NAMALWA (cell line): ENCODE results near the gene LPCAT3.

Experiments
- DNase-seq: peaks from one replicate; pipeline ENCODE4 v3.0.0-alpha.2; 2015; ENCODE audit warnings: low spot score

LPCAT3 gene

DNA sequence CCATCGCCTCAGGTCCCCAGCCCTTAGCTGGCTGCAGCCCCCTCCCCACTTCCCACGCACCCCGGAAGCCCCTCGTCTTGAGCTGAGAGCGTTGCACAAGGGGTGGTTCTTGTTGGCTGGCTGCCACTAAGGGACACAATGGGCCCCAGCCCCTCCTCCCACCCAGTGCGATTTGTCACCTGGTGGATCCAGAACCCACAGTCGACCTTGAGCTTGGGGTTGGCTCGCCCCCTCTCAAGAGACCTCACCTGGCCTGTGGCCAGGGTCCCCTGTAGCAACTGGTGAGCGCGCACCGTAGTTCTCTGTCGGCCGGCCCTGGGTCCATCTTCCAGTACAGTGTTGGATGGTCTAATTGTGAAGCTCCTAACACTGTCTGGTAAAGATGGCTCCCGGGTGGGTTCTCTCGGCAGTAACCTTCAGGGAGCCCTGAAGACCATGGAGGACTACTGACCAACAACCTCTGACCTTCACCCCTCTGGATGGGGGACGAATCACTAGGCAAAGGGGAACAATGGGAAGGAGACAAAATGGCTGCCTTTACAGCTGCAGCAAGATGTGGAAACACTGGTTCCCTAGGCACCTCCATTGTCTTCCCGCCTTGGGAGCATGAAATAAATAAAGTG, 54.4 kb downstream of the LPCAT3 start:
- DNase-seq: no peak

DNA sequence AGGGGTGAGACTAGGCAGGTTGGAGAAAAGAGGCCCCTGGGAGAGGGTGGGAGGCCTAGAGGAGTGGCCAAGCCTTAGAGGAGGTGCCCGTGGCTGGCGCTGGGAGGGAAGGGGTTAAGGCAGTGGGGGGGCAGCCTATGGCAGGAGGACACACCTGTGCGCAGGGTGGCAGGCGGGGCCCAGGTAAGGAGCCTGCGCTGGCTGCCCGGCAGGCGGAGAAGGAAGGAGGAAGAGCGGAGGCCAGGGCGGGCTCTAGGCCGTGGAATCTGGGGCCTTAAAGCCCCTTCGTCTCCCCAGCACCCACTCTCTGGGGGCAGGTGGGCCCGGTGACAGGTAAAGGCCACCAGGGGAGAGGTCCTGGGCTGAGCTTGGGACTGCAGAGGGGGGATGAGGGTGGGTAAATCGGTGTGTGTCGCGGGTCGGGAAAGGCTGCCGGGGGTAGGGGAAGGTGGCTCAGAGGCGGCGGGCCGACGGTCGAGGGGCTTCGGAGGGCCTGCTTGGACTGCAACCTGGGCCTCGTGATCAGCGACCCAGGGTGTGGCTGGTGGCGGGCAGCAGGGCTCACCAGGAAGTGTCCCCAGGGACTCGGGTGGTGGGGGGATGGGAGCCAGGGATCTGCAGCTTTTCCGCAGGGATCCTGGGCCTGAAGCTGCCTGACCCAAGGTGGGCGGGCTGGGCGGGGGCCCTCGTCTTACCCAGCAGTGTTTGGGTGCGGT, 55.1 kb downstream of the LPCAT3 start:
- no peak for DNase-seq

DNA sequence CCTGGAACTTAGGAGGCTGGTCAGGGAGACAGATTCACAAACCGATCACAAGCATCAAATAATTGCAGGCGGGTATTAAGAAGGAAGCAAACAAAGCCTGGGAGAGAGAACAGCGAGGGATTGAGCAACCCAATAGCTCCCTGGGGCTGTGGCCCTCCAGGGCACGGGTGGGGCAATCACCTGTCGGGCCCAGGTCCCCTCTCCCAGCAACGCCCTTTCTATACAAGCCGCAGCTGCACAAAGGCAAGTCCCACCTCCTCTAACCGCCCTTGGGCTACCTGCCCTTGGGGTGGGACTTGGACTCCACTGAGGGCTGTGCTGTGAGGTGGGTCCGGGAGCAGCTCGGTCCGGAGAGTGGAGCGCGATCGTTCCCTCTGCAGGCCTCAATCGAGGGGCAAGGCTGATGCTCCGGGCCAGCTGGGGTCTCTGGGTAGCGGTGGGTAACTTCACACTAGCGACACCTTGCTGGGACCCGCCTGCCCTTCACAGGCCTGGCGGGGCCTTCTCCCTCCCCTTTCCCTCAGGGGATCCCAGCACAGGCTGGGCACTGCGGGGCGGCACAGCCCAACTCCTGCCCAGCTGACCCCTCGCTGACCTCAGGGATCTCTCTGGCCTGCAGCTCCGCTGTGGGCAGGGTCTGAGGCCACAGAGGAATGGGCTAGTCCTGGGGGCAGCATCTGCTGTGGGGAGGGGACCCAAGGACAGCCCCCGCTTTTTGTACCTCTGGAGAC, 55.8 kb downstream of the LPCAT3 start:
- no peak for DNase-seq

GRCh38 chr12:6961695-6962284, 56.5 kb downstream of the LPCAT3 start:
- DNase-seq: no peak

GRCh38 chr12:6961278-6961694, 57.0 kb downstream of the LPCAT3 start:
- DNase-seq: no peak

DNA sequence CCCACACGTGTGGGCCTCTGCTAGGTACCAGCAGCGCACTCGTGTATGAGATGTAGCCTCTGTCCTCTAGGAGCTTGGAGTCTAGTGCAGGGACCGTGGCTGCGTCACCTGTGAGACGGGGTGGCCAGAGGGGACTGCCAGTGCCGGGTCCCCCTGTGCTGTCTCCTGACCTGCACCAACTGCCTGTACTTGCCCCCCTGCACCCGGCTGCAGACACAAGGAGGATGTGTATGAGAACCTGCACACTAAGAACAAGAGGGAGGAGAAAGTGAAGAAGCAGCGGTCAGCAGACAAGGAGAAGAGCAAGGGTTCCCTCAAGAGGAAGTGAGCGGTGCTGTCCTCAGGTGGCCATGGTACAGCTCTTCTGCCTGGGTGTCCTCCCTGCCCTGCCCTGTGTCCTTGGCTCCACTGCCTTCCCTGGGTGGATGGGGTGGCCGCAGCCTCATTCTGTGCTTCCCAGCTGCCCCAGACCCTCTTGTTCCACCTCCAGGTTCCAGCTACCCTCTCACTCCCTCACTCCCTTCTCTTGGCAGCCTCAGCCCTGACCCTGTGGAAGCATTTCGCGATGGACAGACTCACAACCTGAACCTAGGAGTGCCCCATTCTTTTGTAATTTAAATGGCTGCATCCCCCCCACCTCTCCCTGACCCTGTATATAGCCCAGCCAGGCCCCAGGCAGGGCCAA, 57.5 kb downstream of the LPCAT3 start:
- no peak for DNase-seq

- no peak for DNase-seq
Observed at GRCh38 chr12:6959805-6960592, 58.3 kb downstream of the LPCAT3 start.

GRCh38 chr12:6959058-6959804, 59.0 kb downstream of the LPCAT3 start:
- DNase-seq: peak; percentile 89

- DNase-seq: no peak
Observed at GRCh38 chr12:6958609-6959057, 59.6 kb downstream of the LPCAT3 start.

GRCh38 chr12:6957741-6958608, 60.3 kb downstream of the LPCAT3 start:
- no peak for DNase-seq

GRCh38 chr12:6957151-6957701, 61.0 kb downstream of the LPCAT3 start:
- DNase-seq: no peak

DNA sequence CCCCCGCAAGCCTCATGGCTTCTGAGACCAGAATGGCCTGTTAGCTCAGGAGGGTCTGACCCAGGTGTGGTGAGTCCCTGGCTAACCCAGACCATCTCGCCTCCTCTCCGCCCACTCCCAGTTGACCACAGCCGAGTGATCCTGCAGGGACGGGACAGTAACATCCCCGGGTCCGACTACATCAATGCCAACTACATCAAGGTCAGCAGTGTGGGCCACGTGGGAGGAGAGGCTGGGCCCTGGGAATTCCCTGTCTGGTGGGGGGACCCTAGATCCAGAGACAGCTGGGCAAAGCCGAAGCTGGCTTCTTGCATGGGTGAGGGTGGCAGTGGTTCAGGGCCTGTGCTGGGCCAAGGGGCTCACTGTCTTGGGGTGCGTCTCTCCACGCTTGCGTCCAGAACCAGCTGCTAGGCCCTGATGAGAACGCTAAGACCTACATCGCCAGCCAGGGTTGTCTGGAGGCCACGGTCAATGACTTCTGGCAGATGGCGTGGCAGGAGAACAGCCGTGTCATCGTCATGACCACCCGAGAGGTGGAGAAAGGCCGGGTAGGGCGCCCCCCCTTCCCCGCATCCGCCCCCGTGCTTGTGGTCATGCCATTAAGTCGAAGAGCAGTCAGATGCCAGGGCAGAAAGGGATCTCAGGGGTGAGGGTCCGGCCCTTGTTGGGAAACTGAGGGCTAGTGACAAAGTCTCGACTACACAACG, 62.1 kb downstream of the LPCAT3 start:
- DNase-seq: no peak

GRCh38 chr12:6955108-6956020, 62.9 kb downstream of the LPCAT3 start:
- DNase-seq: no peak

DNA sequence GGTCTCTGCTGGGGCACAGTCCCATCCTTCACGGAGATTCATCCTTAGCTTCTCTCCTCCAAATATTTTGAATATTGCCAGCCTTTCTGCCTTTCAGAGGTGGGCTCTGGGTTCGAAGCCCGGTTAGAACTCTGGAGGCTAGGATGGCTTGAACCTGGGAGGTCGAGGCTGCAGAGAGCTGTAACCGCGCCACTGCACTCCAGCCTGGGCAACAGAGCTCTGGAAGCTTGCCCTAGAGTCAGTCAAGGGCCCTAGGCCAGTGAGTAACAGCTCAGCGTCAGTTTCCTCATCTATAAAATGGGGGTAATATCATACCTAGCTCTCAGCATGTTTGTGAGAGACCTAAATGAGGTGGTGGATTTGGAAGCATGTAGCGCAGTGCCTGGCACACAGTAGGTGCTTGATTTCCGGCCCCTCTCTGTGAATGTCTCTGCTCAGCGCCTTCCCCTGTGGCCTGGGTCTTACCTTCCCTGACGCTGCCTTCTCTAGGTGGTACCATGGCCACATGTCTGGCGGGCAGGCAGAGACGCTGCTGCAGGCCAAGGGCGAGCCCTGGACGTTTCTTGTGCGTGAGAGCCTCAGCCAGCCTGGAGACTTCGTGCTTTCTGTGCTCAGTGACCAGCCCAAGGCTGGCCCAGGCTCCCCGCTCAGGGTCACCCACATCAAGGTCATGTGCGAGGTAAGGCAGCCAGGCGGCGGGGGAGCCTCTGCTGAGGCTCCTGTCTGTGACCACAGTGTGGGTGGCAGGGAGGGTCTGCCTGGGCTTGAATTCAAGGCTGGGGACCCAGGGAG, 63.8 kb downstream of the LPCAT3 start:
- DNase-seq: no peak

DNA sequence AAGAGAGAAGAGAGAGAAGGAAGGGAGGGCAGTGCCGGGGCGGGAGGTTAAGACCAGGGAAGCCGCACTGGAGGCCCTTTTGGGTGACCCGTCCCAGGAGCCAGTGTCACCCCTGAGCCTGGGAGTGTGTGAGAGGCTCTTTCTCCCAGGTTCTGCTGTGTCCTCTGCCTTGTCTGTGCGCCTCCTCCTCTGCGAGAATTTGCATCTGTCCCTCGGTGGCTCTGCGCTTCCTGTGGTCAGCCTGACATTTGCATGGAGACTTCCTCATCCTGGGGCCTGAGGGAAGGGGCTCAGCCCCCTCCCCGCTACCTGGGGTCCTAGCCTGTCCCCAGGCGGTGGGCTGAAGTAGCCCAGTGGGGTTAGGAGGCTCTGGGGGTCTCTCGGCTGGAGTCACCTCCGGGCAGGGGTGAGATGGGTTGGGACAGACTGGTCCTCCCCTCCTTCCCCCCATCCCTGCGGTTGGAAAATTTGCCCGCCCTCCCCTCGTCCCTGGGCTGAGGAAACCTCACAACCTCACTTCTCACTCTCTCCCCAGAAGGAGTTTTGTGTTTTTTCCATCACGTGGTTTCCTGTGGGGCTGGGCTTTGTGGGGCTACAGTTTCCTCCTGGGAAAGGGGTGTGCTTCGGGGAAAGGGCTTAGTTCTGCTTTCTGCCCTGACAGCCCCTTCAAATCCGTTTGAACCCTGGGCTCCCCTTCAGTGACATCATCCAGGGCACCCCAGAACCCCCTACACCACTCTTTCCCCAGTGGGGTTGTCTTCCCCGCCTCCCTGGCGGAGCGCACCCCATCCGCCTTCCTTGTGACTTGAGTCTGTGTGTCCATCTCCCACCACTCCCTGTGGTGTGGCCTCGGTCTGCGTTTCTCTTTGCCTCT, 64.6 kb downstream of the LPCAT3 start:
- DNase-seq: peak; percentile 90
